Measurements from ENCODE around the gene CACNA1C.

The CACNA1C gene

DNA sequence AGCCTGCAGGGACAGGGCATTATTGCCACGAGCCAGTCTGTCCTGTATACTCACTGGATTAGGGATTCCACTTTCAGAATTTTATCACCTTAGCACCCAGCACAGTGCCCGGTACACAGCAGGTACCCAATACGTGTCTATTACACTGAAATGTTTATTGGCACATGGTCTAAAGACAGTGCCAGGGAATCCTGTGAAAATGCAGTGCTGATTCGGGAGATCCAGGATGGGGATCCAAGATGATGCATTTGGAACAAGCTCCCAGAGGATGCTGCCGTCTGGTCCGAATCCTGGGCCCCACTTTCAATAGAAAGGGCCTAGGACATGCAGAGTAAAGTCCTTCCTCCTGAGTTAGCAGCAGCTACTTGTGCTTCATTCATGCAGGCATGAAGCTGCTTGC, 230.7 kb downstream of the CACNA1C start:
- DNase-seq (ENCODE audit: low read depth) = no peak

DNA sequence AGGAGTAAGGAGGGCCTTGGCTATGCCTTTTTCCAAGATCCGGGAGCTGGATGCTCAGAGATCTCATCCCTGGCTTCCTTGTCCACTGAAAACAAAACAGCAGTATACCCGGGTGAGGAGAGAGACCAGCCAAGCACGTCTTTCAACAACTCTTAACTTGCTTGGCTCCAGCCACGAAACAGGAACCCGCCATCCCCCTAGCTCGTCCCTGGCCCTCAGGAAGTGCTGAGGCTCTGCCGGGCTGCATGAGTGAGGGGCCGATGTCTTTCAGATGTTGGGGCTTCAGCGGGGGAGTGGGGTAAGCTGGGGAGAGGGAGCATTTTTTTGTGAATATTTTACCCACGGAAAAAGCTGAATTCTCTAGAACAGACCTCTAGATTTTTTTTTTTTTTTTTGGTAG, 231.1 kb downstream of the CACNA1C start:
- peak; percentile 64 for DNase-seq (ENCODE audit: low read depth)

DNA sequence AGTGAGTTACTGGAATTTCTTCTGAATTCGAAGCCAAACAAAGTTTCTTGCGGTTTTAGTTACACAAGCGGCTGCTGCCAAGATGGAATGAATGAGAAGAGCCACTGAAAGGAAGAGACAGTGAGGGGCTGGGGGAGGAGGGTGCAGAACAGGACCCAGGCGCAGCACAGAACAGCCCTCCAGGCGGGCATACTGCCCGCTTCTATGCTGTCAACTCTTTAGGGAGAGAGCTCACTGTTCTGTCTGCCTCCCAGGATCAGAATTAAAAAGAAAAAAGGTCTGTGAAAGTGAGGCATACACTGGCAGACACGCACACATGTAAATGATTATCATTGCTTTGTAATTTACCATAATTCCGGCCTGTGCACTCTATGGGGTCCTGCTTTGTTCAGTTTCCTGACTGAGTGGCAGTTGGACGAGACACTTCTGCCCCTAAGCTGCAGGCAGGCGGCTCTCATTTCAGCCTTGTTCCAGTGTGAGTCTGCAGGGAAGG, 231.6 kb downstream of the CACNA1C start:
- peak; percentile 74 for DNase-seq (ENCODE audit: low read depth)

- peak; percentile 64 for DNase-seq (ENCODE audit: low read depth)
Measured at GRCh38 chr12:2284857-2285256, 232.1 kb downstream of the CACNA1C start.

GRCh38 chr12:2285462-2285861, 232.7 kb downstream of the CACNA1C start:
- no peak for DNase-seq (ENCODE audit: low read depth)

GRCh38 chr12:2286047-2286446, 233.3 kb downstream of the CACNA1C start:
- DNase-seq (ENCODE audit: low read depth) = no peak

- peak; percentile 76 for DNase-seq (ENCODE audit: low read depth)
Measured at GRCh38 chr12:2286461-2287131, 233.8 kb downstream of the CACNA1C start.

DNA sequence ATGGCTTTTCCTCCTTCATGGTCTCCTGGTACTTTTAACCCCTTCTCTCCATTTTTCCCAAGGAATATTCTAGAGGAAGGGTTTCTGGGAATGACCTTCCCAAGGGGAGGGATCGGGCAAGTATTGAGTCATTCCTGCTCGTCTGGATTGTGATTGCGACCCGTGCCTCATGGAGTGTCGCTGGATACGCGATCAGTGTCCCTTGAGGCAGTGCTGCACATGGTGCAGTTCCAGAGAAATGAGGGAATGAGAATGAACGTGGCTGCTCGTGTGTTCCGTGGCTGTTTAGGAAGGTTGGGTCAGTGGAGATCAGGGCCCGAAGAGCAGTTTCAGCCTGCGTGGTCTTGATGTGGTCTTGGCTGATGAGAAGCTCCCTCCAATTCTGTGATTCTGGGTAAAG, 234.4 kb downstream of the CACNA1C start:
- no peak for DNase-seq (ENCODE audit: low read depth)

DNA sequence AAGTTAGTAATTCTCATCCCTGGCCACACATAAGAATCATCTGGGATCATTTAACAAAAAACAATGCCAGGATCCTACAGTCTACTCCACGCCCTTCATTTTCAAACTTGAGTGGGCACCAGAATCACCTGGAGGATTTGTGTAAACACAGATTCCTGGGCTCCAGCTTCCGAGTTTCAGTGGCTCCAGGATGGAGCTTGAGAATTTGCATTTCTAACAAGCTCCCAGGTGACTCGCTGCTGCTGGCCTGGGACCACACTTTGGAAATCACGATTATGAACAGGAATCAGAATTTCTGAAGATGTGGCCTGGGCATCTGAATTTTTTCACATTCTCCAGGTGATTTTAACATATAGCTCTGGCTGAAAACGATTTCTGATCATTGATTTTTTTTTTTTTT, 234.8 kb downstream of the CACNA1C start:
- no peak for DNase-seq (ENCODE audit: low read depth)

GRCh38 chr12:2288001-2288400, 235.2 kb downstream of the CACNA1C start:
- no peak for DNase-seq (ENCODE audit: low read depth)

DNA sequence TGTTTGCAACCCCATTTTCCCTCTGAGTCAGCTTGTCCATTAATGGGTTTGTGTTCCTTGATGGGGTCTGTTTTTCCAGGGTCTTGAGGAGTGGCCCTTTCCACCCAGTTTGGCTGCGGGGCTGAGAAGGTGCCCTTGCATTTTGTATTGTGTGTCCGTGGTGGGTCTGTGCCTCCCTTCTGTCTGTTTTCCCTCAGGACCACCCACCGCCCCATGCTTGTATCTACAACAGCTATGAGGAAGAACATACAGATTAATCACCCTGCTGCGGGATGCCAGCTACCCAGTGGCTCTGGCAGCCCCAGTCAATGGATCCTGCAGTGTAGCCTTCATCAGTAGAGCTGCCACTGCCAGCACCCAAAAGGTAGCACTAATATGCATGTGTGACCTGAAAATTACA, 235.7 kb downstream of the CACNA1C start:
- no peak for DNase-seq (ENCODE audit: low read depth)

DNA sequence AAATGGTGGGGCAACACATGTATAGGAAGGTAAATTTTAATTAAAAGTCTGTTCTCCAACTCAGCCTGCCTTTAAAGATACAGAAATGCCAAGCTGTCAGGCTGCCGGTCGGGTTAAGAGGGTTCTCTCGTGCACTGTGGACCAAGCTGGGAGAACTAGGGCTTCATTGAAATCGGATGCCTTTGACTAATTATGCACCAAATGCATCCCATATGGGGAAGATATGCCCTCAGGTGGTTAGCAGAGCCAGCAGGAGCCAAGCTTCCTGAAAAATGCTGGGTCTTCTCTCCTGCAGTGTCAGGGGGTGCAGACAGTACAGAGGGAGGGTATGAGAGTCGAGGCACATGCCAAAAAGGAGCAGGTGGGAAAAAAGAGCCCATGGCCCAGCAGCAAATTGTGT, 236.1 kb downstream of the CACNA1C start:
- DNase-seq (ENCODE audit: low read depth) = no peak

DNA sequence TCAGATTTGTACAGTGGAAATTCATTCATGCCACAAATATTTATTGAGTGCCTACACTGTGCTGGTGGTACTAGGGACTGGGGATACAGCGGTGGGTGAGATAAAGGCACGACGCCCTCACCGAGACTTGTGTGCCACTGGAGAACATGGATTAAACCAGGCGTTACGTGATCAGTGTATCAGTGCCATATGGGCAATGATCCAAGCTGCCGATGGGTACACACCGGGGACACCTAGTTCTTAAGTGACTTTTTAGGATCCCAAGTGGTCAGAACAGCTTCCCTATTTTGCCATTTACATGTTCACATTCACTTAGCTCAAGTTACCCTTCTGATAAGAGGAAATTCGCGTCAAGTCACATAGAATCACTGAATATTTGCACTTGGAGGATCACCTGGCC, 236.7 kb downstream of the CACNA1C start:
- no peak for DNase-seq (ENCODE audit: low read depth)

DNA sequence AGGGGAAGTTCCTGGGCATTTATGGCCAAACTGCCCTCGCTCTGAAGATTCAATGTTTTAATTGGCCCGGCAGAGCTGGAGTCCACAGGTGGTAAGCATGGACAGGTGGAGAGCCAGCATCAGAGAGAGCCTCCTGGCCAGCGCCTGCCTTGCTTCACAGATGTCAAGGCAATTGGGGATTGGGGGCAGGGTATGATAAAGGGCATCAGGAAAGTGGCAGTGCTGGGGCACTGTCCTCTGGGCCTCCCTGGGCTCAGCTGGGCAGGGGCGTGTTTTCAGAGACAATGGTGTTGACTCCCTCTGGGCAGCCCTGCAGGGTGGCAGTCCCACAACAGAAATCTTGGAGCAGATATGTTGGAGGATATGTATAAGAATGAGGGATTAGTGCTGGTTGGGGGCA, 237.3 kb downstream of the CACNA1C start:
- no peak for DNase-seq (ENCODE audit: low read depth)

DNA sequence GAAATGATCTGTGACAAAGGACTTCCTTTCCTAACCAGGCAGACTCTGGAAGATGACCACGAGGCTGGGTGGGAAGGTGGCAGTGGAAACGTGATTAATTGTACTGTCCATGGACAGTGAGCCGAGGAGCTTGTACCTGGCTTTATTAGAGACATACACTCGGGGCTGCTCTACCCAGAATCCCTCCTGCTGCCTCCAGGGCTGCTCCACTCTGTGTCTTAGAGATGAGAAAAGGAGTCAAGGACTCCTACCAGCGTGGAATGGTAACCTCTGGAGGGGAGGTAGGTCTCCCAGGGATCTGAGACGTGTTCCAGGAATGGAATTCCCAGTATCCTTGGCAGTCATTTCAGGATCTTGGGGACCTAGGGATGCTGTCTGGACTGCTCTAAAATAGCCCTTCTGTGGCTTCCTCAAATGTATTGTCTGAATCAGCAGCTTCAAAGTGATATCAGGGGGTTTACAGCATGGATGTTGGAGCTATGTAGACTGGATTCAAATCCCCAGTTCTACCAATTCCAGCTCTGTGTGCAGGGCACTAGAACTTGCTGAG, 237.8 kb downstream of the CACNA1C start:
- DNase-seq (ENCODE audit: low read depth) = no peak

DNA sequence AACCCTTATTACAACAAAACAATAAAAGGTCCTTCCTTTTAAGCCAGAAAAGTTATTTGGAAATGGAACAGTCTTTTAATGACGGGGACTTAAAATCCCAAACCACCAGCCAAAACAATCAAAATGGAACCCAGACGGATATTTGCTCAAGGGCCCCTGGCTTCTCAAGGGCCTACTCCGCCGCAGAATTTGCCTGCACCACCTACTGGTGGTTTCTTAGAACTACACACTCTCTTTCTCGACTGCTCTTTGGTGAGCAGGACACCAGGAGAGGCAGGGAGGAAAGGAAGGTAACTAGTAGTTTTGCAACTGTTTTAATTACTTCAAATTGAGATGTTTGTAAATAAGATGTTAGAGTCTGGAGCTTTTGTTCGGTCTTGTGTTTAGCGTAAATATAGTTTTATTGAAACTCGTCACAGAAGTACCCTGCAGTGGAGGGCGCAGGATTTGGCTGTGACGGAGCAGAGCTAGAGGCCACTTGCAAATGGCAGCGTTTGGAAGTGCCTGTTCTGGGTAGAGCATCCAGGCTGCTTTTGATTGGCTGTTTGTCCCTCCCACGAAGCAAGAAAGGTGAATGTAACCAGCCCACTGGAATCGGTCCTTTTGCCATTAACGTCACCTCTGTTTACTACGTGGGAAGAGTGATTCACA, 238.5 kb downstream of the CACNA1C start:
- DNase-seq (ENCODE audit: low read depth) = no peak

- no peak for DNase-seq (ENCODE audit: low read depth)
Measured at GRCh38 chr12:2291947-2292346, 239.2 kb downstream of the CACNA1C start.

GRCh38 chr12:2292560-2292959, 239.8 kb downstream of the CACNA1C start:
- no peak for DNase-seq (ENCODE audit: low read depth)

- peak; percentile 79 for DNase-seq (ENCODE audit: low read depth)
Measured at GRCh38 chr12:2294651-2295475, 242.1 kb downstream of the CACNA1C start.

DNA sequence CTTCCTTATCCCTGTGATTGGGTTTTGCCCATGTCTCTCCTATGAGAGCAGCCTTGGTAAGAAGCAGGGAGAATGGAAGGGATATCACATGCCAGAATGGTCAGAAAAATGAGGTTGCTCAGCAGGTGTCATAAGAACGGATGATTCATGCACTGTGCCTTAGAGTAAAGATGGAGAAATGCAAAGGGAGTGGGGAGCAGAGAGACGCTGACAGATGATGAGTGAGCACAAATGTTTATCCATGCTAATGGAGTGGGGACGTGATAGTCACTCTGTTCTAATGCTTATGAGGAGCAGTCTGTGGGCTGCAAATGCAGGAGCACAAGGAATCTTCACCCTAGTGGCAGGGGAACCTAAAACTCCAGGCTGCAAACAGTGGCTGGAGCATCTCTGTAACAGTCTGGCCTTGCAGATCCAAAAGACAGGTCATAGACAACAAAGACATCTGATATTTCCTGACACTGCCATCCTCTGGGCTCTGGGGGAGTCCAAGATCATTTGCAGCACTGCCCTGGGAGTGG, 243.2 kb downstream of the CACNA1C start:
- no peak for DNase-seq (ENCODE audit: low read depth)

DNA sequence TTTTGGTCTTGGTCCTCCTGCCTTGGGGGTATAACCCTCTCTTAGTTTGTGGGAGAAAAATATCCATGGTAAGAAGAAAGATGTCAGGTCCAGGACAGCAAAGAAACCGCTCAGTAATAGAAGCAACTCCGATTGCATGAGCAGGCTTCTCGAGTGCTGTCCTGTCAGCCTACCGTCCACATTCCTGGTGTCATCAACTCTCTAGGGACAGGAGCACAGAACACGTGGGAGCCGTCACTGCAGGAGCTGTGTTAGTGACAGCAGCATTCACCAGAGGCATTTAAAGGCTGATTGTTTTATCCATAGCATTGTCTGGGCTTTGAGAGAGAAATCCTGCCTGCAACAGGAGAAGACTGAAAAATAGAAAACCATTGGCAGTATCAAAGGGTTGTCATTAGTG, 244.2 kb downstream of the CACNA1C start:
- no peak for DNase-seq (ENCODE audit: low read depth)

GRCh38 chr12:2297658-2298057, 244.9 kb downstream of the CACNA1C start:
- DNase-seq (ENCODE audit: low read depth) = no peak

Data from GM04504 (cell line).